Kasumi-1 (cell line): ENCODE results near the gene TAS1R3.
"Not testable (repeated sequence)": the region's sequence is repeated elsewhere in the genome, so short reads cannot be mapped to it uniquely, and the experiment has no call there.

Experiments used
- DNase-seq, 2 experiments: peaks; one replicate each; lab custom pipeline; 2025; lab: John Stamatoyannopoulos, UW

The TAS1R3 gene

GRCh38 chr1:1354271-1355247 lies 23.5 kb downstream of the TAS1R3 start:
- DNase-seq = no peak

GRCh38 chr1:1355416-1355815 lies 24.3 kb downstream of the TAS1R3 start:
- DNase-seq = no peak

- no peak for DNase-seq
These were observed 25.2 kb downstream of the TAS1R3 start for GRCh38 chr1:1356166-1356795.

GRCh38 chr1:1356796-1357401 lies 25.8 kb downstream of the TAS1R3 start:
- DNase-seq = no peak

- no peak for DNase-seq
These were observed 26.9 kb downstream of the TAS1R3 start for GRCh38 chr1:1357871-1358432.

GRCh38 chr1:1358433-1359271 lies 27.6 kb downstream of the TAS1R3 start, which contains the start of gene MXRA8:
TSS of gene MXRA8 (minus strand) at chr1:1358555. CDS start at chr1:1358504, 51 bp downstream.
- no peak for DNase-seq

GRCh38 chr1:1359308-1359663 lies 28.2 kb downstream of the TAS1R3 start:
- DNase-seq = no peak

- no peak for DNase-seq
These were observed 28.8 kb downstream of the TAS1R3 start for GRCh38 chr1:1359664-1360468.

GRCh38 chr1:1360506-1361169 lies 29.6 kb downstream of the TAS1R3 start:
- no peak for DNase-seq

- DNase-seq = no peak
These were observed 30.3 kb downstream of the TAS1R3 start for GRCh38 chr1:1361233-1361981.

- no peak for DNase-seq
These were observed 30.9 kb downstream of the TAS1R3 start for GRCh38 chr1:1361982-1362423.

GRCh38 chr1:1364266-1364665 lies 33.2 kb downstream of the TAS1R3 start:
- DNase-seq = no peak

GRCh38 chr1:1365875-1366698 lies 35.0 kb downstream of the TAS1R3 start:
- no peak for DNase-seq

GRCh38 chr1:1366699-1367066 lies 35.6 kb downstream of the TAS1R3 start:
- no peak for DNase-seq

- DNase-seq = no peak
These were observed 36.2 kb downstream of the TAS1R3 start for GRCh38 chr1:1367315-1367714.

GRCh38 chr1:1370094-1370493 lies 39.0 kb downstream of the TAS1R3 start:
- DNase-seq = not testable (repeated sequence)

- no peak for DNase-seq
These were observed 39.8 kb downstream of the TAS1R3 start for GRCh38 chr1:1370771-1371300.

GRCh38 chr1:1371364-1371745 lies 40.3 kb downstream of the TAS1R3 start:
- no peak for DNase-seq
